Karpas-422 (cell line): ENCODE results near the gene PBRM1. TPM values are rescaled to one million over a fixed set of nuclear protein-coding genes. Genes with fewer than 3 reads are reported as not detected.
A peak's percentile ranks its signal among the peaks of the same experiment; 100 is the strongest.
"Not testable (repeated sequence)": the region's sequence is repeated elsewhere in the genome, so short reads cannot be mapped to it uniquely, and the experiment has no call there.

Experiments used
- DNase-seq: peaks from one replicate; pipeline ENCODE4 v3.0.0-alpha.2; 2015
- H2AFZ ChIP-seq: fragments of 200-600 bp; sonication (generic); 2 replicates; pipeline ENCODE4 v1.6.1; 2014; ENCODE audit warnings: antibody characterized with exemption, low read length, mixed read lengths
- H3K27ac ChIP-seq: fragments of 200-600 bp; sonication (generic); 2 replicates; pipeline ENCODE4 v1.5.1; 2014; ENCODE audit warnings: mild to moderate bottlenecking, low read length, moderate library complexity
- H3K27me3 ChIP-seq: fragments of 200-600 bp; sonication (generic); 2 replicates; pipeline ENCODE4 v1.6.1; 2014; ENCODE audit warnings: low read length, mixed read lengths
- H3K36me3 ChIP-seq: fragments of 200-600 bp; sonication (generic); 2 replicates; pipeline ENCODE4 v1.6.1; 2014; ENCODE audit warnings: low read length, mixed read lengths; ENCODE audit not compliant: insufficient read depth
- H3K4me1 ChIP-seq: fragments of 200-600 bp; sonication (generic); 2 replicates; pipeline ENCODE4 v1.6.1; 2014; ENCODE audit warnings: mild to moderate bottlenecking, low read length, mixed read lengths
- H3K4me2 ChIP-seq: fragments of 200-600 bp; sonication (generic); 2 replicates; pipeline ENCODE4 v1.6.1; 2014; ENCODE audit warnings: low read length, low read depth, mild to moderate bottlenecking; ENCODE audit not compliant: poor library complexity, severe bottlenecking
- H3K4me3 ChIP-seq: fragments of 200-600 bp; sonication (generic); 2 replicates; pipeline ENCODE4 v1.5.1; 2014; ENCODE audit warnings: mild to moderate bottlenecking, antibody characterized with exemption, low read length, mixed read lengths
- H3K79me2 ChIP-seq: fragments of 200-600 bp; sonication (generic); 2 replicates; pipeline ENCODE4 v1.6.1; 2014; ENCODE audit warnings: mild to moderate bottlenecking, low read length, mixed read lengths
- H3K9ac ChIP-seq: fragments of 200-600 bp; sonication (generic); 2 replicates; pipeline ENCODE4 v1.6.0; 2014; ENCODE audit warnings: low read length
- H3K9me2 ChIP-seq: fragments of 200-600 bp; sonication (generic), shearing (Covaris generic); replicated peaks from 2 replicates; pipeline ENCODE4 v1.6.0; 2014; ENCODE audit warnings: mild to moderate bottlenecking, low read length, moderate library complexity; ENCODE audit not compliant: insufficient read depth
- H3K9me3 ChIP-seq: fragments of 300-700, 200-600 bp; sonication (generic); 2 replicates; pipeline ENCODE4 v1.6.1; 2014; ENCODE audit warnings: low read length, mixed read lengths
- H4K20me1 ChIP-seq: fragments of 200-600 bp; sonication (generic); 2 replicates; pipeline ENCODE4 v1.6.1; 2014; ENCODE audit warnings: mild to moderate bottlenecking, antibody characterized with exemption, low read length, low read depth; ENCODE audit not compliant: insufficient read depth
- total RNA-seq: library from RNA; depleted of rRNA; stranded (reverse); fragments of >200 nt; shearing (Covaris generic); gene quantifications from 2 replicates; pipeline ENCODE4 v1.2.3, GENCODE V29; 2014; ENCODE audit warnings: low replicate concordance; rRNA removed

Gene PBRM1
- total RNA-seq: 38.4 and 53.3 TPM in 2 replicates

GRCh38 chr3:52685709-52686691, at the start of gene PBRM1, which contains the start of gene GNL3:
Gene PBRM1 (minus strand): TSS chr3:52685913.
Gene GNL3 (plus strand): TSS chr3:52686032. CDS start chr3:52686093, 61 bp downstream.
- peaks cover 88% of the 10 kb centered on the region for H3K79me2 ChIP-seq
- H2AFZ ChIP-seq: no peak within 1 kb of the TSS
- H3K4me3 ChIP-seq: peak within 1 kb of the TSS; percentile 88
- peak within 1 kb of the TSS; percentile 84 for H3K9ac ChIP-seq
- peaks cover 48% of the 10 kb centered on the region for H3K36me3 ChIP-seq
- H4K20me1 ChIP-seq: no peaks in the 10 kb centered on the region
- H3K4me2 ChIP-seq: peak within 1 kb of the TSS; percentile 91
- peak; percentile 97 for DNase-seq
- no peaks in the 10 kb centered on the region for H3K9me2 ChIP-seq
- no peaks in the 10 kb centered on the region for H3K9me3 ChIP-seq
- peaks cover 44% of the 10 kb centered on the region for H3K4me1 ChIP-seq
- peak within 1 kb of the TSS; percentile 79 for H3K27ac ChIP-seq
- H3K27me3 ChIP-seq: no peaks in the 10 kb centered on the region

GRCh38 chr3:52733256-52733891, 47.7 kb upstream of the PBRM1 start:
- DNase-seq: no peak
- no peaks in the 10 kb centered on the region for H3K79me2 ChIP-seq
- H3K36me3 ChIP-seq: peaks cover 63% of the 10 kb centered on the region
- H3K9me2 ChIP-seq: no peaks in the 10 kb centered on the region
- H3K27me3 ChIP-seq: no peaks in the 10 kb centered on the region
- no peak overlapping the region for H3K27ac ChIP-seq
- peaks cover 9% of the 10 kb centered on the region for H3K9me3 ChIP-seq
- no peak overlapping the region for H3K9ac ChIP-seq
- no peaks in the 10 kb centered on the region for H4K20me1 ChIP-seq
- H3K4me1 ChIP-seq: no peaks in the 10 kb centered on the region
- H3K4me3 ChIP-seq: no peak overlapping the region
- no peak overlapping the region for H3K4me2 ChIP-seq
- H2AFZ ChIP-seq: no peak overlapping the region

- Histone ChIP-seq H3K9ac (no peak overlapping the region), H3K4me3 (no peak overlapping the region), H3K9me3 (peaks cover 12% of the 10 kb centered on the region), H3K27me3 (no peaks in the 10 kb centered on the region), H3K36me3 (peaks cover 63% of the 10 kb centered on the region), H3K79me2 (no peaks in the 10 kb centered on the region), H3K27ac (no peak overlapping the region), H4K20me1 (no peaks in the 10 kb centered on the region), H3K9me2 (no peaks in the 10 kb centered on the region), H3K4me2 (no peak overlapping the region), H3K4me1 (no peaks in the 10 kb centered on the region), H2AFZ (no peak overlapping the region)
- DNase-seq: no peak
Measured at GRCh38 chr3:52731590-52731989, 45.9 kb upstream of the PBRM1 start.

GRCh38 chr3:52730681-52731080, 45.0 kb upstream of the PBRM1 start:
- Histone ChIP-seq H3K79me2 (no peaks in the 10 kb centered on the region), H3K36me3 (peaks cover 57% of the 10 kb centered on the region), H3K4me2 (no peak overlapping the region), H3K27me3 (no peaks in the 10 kb centered on the region), H3K9ac (no peak overlapping the region), H3K4me1 (no peaks in the 10 kb centered on the region), H3K27ac (no peak overlapping the region), H2AFZ (no peak overlapping the region), H3K4me3 (no peak overlapping the region), H4K20me1 (no peaks in the 10 kb centered on the region), H3K9me3 (peaks cover 12% of the 10 kb centered on the region), H3K9me2 (no peaks in the 10 kb centered on the region)
- no peak for DNase-seq

- H3K27me3 ChIP-seq, H3K79me2 ChIP-seq, H3K27ac ChIP-seq, H2AFZ ChIP-seq, H4K20me1 ChIP-seq, H3K4me1 ChIP-seq, H3K4me3 ChIP-seq, H3K4me2 ChIP-seq, H3K9ac ChIP-seq, H3K9me2 ChIP-seq, DNase-seq: not testable (repeated sequence)
- Histone ChIP-seq H3K36me3 (peaks cover 43% of the 10 kb centered on the region), H3K9me3 (peaks cover 12% of the 10 kb centered on the region)
Measured at GRCh38 chr3:52728753-52729152, 43.0 kb upstream of the PBRM1 start.

- Histone ChIP-seq H3K27me3 (no peaks in the 10 kb centered on the region), H3K4me2 (no peak overlapping the region), H3K79me2 (no peaks in the 10 kb centered on the region), H3K4me1 (no peaks in the 10 kb centered on the region), H3K4me3 (no peak overlapping the region), H3K36me3 (peaks cover 21% of the 10 kb centered on the region), H3K9ac (no peak overlapping the region), H4K20me1 (no peaks in the 10 kb centered on the region), H2AFZ (no peak overlapping the region), H3K9me2 (no peaks in the 10 kb centered on the region), H3K9me3 (peaks cover 6% of the 10 kb centered on the region), H3K27ac (no peak overlapping the region)
- DNase-seq: no peak
Measured at GRCh38 chr3:52724511-52724910, 38.8 kb upstream of the PBRM1 start.

GRCh38 chr3:52723935-52724334, 38.2 kb upstream of the PBRM1 start:
- peaks cover 21% of the 10 kb centered on the region for H3K36me3 ChIP-seq
- H3K79me2 ChIP-seq: no peaks in the 10 kb centered on the region
- no peak overlapping the region for H3K27ac ChIP-seq
- H3K27me3 ChIP-seq: no peaks in the 10 kb centered on the region
- H2AFZ ChIP-seq: no peak overlapping the region
- H3K4me3 ChIP-seq: no peak overlapping the region
- H3K9me3 ChIP-seq: peaks cover 6% of the 10 kb centered on the region
- no peak overlapping the region for H3K4me2 ChIP-seq
- no peak for DNase-seq
- no peaks in the 10 kb centered on the region for H4K20me1 ChIP-seq
- H3K9ac ChIP-seq: no peak overlapping the region
- no peaks in the 10 kb centered on the region for H3K4me1 ChIP-seq
- no peaks in the 10 kb centered on the region for H3K9me2 ChIP-seq

GRCh38 chr3:52722491-52722890, 36.8 kb upstream of the PBRM1 start:
- no peak for DNase-seq
- Histone ChIP-seq H4K20me1 (no peaks in the 10 kb centered on the region), H3K9me3 (peaks cover 3% of the 10 kb centered on the region), H2AFZ (no peak overlapping the region), H3K4me2 (no peak overlapping the region), H3K4me1 (no peaks in the 10 kb centered on the region), H3K36me3 (peaks cover 16% of the 10 kb centered on the region), H3K9me2 (no peaks in the 10 kb centered on the region), H3K27me3 (no peaks in the 10 kb centered on the region), H3K4me3 (no peak overlapping the region), H3K79me2 (no peaks in the 10 kb centered on the region), H3K27ac (no peak overlapping the region), H3K9ac (no peak overlapping the region)
